ENCODE data around the gene NDUFS6. TPM values are rescaled to one million over a fixed set of nuclear protein-coding genes. Genes with fewer than 3 reads are reported as not detected.

NDUFS6 gene
- total RNA-seq, 2 experiments from 2014 or later: 18.8 to 37.1 TPM

DNA sequence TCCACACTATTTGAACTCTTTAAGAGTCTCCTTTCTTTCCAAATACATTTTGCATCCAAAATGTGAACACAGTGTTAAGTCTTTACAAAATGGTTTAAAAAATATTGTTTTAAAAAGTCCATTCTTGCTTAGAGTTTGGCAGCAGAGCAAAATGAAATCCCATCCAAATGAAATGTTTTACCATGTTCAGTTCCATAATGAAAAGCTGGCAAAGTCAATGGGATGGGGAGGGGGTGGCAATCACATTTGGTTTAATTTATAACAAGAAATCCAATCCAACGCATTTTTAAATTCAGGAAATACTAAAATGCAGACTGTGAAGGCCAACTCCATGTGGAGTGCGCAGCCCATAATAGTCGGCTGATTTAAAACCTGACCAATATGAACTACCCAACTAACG is 41.0 kb upstream of the NDUFS6 start:
- H3K9me3 Mint-ChIP-seq (ENCODE audit: low read depth): no peaks in the 10 kb centered on the region
- ChIA-PET CTCF (no interaction called here), POLR2A (no interaction called here)
- no peak overlapping the region for H3K27ac Mint-ChIP-seq
- no peak overlapping the region for H3K4me3 Mint-ChIP-seq
- intact Hi-C loops (cut with DNase I, micrococcal nuclease): loop anchor here in 1 of 2 experiments (5.0 kb wide), 1 partner anchor 257 kb away; no protein-coding TSS in a partner anchor
- DNase-seq (no peak), ATAC-seq (no peak)
- H3K36me3 Mint-ChIP-seq (ENCODE audit: low read depth): no peaks in the 10 kb centered on the region
- no peaks in the 10 kb centered on the region for H3K4me1 Mint-ChIP-seq
- peaks cover 6% of the 10 kb centered on the region for H3K27me3 Mint-ChIP-seq

DNA sequence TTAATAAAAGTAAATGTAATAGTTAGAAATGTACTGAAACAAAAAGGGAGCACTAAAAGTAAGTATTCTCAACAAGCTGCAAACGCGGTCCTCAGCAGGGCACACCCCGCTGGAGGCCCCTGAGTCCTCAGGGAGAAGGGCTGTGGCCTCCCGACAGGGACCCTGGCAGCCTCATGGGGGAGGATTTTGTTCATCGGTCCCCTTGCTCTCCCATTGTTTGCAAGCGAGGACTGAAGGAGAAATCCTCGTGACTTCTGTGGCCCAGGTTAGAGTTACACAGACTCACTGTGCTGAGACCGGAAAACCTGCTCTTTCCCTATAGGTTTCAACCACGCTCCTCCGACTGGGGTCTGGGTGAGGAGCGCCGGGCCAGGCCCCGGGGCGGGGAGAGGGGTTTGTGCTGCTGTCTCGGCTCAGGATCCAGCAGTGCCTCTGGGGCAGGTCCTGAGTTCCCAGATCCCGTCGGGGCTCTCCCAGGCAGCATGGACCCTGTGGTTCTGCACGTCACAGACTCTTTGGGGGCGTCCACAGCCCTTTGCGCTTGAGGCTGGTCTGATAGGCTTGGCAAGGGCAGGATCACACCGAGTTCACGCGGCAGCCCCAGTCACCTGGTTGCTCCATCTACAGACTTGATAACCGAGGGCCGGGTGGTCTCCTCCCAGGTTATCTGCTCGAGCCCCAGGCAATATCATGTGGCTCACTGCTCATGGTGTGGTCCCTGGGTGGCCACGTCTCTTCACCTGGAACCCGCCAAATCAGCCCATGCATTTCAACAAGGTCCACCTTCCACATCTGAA is 40.4 kb upstream of the NDUFS6 start:
- H3K9me3 Mint-ChIP-seq (ENCODE audit: low read depth): no peaks in the 10 kb centered on the region
- no peak overlapping the region for H3K27ac Mint-ChIP-seq
- H3K4me3 Mint-ChIP-seq: no peak overlapping the region
- POLR2A ChIA-PET: no interaction called here
- H3K36me3 Mint-ChIP-seq (ENCODE audit: low read depth): no peaks in the 10 kb centered on the region
- no peak for ATAC-seq
- peaks cover 6% of the 10 kb centered on the region for H3K27me3 Mint-ChIP-seq
- peak; percentile 1 for DNase-seq
- no peaks in the 10 kb centered on the region for H3K4me1 Mint-ChIP-seq
- intact Hi-C loops (cut with DNase I, micrococcal nuclease): loop anchor here in 1 of 2 experiments (5.0 kb wide), 1 partner anchor 256 kb away; no protein-coding TSS in a partner anchor
- CTCF ChIA-PET: no interaction called here

DNA sequence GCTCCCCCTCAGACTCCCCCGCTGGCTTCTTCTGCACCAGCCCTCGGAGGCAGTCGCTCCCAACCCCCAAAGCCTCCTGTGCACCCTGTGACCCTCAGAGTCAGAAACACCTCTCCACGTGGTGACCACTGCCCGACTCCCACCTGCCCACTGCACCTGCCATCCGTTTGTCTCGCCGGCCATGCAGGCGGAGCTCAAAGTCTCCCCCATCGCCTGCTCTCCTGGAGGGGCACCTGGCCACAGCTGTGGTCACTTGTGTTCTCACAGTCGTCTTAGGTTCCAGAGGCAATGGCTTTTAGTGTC is 39.8 kb upstream of the NDUFS6 start:
- CTCF ChIA-PET: no interaction called here
- Mint-ChIP-seq H3K36me3 (ENCODE audit: low read depth) (no peaks in the 10 kb centered on the region), H3K27me3 (peaks cover 6% of the 10 kb centered on the region), H3K4me1 (no peaks in the 10 kb centered on the region), H3K27ac (no peak overlapping the region), H3K9me3 (ENCODE audit: low read depth) (no peaks in the 10 kb centered on the region), H3K4me3 (no peak overlapping the region)
- POLR2A ChIA-PET: no interaction called here
- DNase-seq (peak; percentile 2), ATAC-seq (no peak)
- intact Hi-C loops (cut with DNase I, micrococcal nuclease): loop anchor here in 1 of 2 experiments (5.0 kb wide), 1 partner anchor 256 kb away; no protein-coding TSS in a partner anchor

DNA sequence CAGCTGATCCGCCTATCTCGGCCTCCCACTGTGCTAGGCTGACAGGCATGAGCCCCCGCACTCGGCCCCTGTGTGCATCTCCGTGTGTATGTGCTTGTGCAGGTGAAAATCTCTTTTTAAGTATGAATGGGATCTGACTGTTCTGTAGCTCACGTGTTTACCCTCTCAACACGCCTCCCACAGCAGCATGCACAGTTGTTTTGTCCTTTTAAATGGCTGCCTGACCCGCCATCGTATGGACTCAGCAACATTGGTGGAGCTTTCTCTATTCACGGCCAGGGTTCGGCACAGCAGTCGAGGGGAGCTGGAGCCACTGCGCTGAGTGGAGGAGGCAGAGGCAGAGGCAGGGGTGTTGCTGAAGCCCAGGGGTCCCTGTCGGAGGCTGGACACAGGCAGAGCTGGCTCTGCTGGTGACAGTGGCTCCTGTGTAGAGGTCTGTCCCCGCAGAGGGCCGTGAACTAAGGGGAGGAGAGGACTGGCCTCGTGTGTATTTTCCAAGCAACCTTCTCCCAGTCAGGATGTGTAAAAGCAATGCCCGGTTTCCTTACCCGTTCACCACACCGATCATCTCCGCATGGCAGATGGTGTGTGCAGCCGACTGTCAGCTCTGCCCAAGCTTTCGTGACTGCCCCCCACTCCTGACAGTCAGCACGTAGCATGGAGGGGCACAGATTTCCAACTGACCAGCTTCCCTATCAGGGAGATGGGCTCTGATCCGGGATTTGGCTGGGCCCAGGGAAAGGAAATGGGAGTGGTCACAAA is 38.9 kb upstream of the NDUFS6 start:
- ChIA-PET POLR2A (interaction anchor here (0.6 kb wide), 1 partner anchor 33 kb away, joined by 3 read pairs; no protein-coding TSS in a partner anchor), CTCF (interaction anchor here (1.2 to 1.9 kb wide), 2 partner anchors 31 to 37 kb away, joined by 3 to 5 read pairs; partner anchors contain the start of gene MRPL36)
- no peaks in the 10 kb centered on the region for H3K9me3 Mint-ChIP-seq (ENCODE audit: low read depth)
- H3K27ac Mint-ChIP-seq: no peak overlapping the region
- H3K27me3 Mint-ChIP-seq: peaks cover 6% of the 10 kb centered on the region
- H3K36me3 Mint-ChIP-seq (ENCODE audit: low read depth): no peaks in the 10 kb centered on the region
- no peak for ATAC-seq
- no peak overlapping the region for H3K4me3 Mint-ChIP-seq
- intact Hi-C loops (cut with DNase I, micrococcal nuclease): loop anchor here in 1 of 2 experiments (5.0 kb wide), 1 partner anchor 255 kb away; no protein-coding TSS in a partner anchor
- DNase-seq: peak; percentile 1
- no peaks in the 10 kb centered on the region for H3K4me1 Mint-ChIP-seq

DNA sequence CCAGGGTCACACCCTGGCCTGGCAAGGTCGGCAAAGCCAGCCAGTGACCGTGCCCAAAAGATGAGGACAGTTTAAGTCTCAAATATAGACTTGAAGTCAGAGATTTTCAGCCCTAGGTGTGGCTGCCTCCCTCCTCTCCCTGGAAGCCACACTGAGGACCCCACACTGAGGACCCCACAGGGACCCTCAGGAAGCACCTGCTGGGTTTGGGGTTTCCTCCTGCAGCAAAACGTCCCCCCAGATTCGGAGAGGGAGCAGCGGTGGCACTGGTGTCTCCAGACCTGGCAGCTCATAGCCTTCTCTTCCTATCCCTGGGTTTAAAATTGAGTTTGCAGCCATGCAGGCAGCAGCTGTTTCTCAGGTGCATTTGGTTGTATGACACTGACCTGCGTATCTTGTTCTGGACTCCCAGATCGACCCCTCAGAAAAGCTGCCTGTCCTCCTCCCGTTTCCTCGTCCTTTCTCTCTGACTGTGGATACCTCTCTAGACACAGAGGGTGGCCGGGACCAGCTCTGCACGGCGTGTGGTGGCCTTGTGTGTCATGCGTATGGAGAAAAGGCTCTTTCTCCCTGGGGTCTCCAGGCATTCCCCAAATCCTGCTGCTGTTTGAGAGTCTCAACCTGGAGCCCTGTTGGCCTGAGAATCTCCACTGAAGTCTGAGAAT is 38.2 kb upstream of the NDUFS6 start:
- ChIA-PET CTCF (interaction anchor here (0.7 to 1.9 kb wide), 8 partner anchors 9 to 272 kb away, joined by 3 to 5 read pairs (median 3); partner anchors contain the start of gene MRPL36), POLR2A (no interaction called here)
- ATAC-seq (no peak), DNase-seq (peak; percentile 3)
- H3K9me3 Mint-ChIP-seq (ENCODE audit: low read depth): no peaks in the 10 kb centered on the region
- no peaks in the 10 kb centered on the region for H3K4me1 Mint-ChIP-seq
- no peak overlapping the region for H3K27ac Mint-ChIP-seq
- H3K4me3 Mint-ChIP-seq: no peak overlapping the region
- H3K27me3 Mint-ChIP-seq: peaks cover 6% of the 10 kb centered on the region
- H3K36me3 Mint-ChIP-seq (ENCODE audit: low read depth): no peaks in the 10 kb centered on the region
- intact Hi-C loops (cut with DNase I, micrococcal nuclease): loop anchor here (1.0 to 5.0 kb wide), 3 partner anchors 254 to 275 kb away; no protein-coding TSS in a partner anchor

DNA sequence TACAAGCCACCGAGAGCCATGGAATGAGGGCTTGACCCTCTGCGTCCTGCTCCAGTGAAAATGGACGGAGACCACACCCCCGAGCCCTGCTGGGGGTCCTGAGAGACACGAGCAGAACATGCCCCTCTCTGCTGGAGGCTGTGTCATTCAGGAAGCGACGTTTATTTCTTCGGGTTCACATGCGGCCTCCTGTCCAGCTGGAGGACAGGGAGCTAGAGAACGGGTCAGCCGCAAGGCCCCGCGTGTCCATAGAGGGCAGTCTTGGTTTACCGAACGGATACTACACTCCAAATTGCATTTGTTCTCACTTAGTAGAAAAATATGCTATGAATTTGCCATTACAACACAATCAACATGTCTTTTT is 37.7 kb upstream of the NDUFS6 start:
- Mint-ChIP-seq H3K9me3 (ENCODE audit: low read depth) (no peaks in the 10 kb centered on the region), H3K27ac (no peak overlapping the region), H3K4me3 (no peak overlapping the region), H3K4me1 (no peaks in the 10 kb centered on the region), H3K27me3 (peaks cover 6% of the 10 kb centered on the region), H3K36me3 (ENCODE audit: low read depth) (no peaks in the 10 kb centered on the region)
- ATAC-seq: peak; percentile 58
- POLR2A ChIA-PET: no interaction called here
- intact Hi-C loops (cut with DNase I, micrococcal nuclease): loop anchor here (1.0 to 5.0 kb wide), 3 partner anchors 254 to 275 kb away; no protein-coding TSS in a partner anchor
- DNase-seq: peak; percentile 62
- CTCF ChIA-PET: interaction anchor here (0.7 to 1.9 kb wide), 9 partner anchors 9 to 271 kb away, joined by 3 to 5 read pairs (median 3); partner anchors contain the start of gene MRPL36

DNA sequence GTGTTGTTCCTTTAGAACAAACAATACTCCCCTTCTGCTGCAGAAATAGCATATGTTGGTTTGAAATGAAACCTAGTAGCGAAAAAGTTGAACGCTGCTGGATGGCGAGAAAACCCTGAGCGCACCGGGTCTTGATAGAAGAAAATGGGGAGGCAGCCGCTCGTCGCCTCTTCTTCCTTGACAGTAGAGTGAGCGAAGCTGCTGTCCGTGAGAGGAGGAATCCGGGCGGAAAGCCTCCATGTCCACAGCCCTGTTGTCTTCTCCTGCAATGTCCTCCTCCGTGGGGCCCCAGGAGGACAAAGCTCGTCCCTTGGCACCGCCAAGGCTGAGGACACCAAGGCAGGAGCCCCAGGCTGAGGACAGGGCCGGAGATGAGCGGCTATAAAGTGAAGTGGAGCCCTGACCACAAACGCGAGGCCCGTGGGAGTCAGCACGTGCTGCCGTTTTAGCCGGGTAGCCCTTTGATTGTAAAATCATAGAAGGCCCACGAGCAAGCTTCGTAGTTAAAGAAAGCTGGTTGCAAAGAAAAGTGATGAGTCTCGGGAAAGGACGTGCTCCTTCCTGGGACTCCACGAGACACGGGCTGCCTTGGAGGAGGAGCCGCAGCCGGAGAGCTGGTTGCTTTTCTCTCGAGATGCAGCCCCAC is 37.1 kb upstream of the NDUFS6 start:
- ChIA-PET CTCF (interaction anchor here (0.7 to 1.9 kb wide), 7 partner anchors 9 to 271 kb away, joined by 3 to 5 read pairs (median 3); no protein-coding TSS in a partner anchor), POLR2A (no interaction called here)
- no peak for ATAC-seq
- Mint-ChIP-seq H3K4me1 (no peaks in the 10 kb centered on the region), H3K9me3 (ENCODE audit: low read depth) (no peaks in the 10 kb centered on the region), H3K36me3 (ENCODE audit: low read depth) (no peaks in the 10 kb centered on the region), H3K27ac (no peak overlapping the region), H3K4me3 (no peak overlapping the region), H3K27me3 (peaks cover 6% of the 10 kb centered on the region)
- intact Hi-C loops (cut with DNase I, micrococcal nuclease): loop anchor here (1.0 to 5.0 kb wide), 3 partner anchors 253 to 274 kb away; no protein-coding TSS in a partner anchor
- peak; percentile 3 for DNase-seq

DNA sequence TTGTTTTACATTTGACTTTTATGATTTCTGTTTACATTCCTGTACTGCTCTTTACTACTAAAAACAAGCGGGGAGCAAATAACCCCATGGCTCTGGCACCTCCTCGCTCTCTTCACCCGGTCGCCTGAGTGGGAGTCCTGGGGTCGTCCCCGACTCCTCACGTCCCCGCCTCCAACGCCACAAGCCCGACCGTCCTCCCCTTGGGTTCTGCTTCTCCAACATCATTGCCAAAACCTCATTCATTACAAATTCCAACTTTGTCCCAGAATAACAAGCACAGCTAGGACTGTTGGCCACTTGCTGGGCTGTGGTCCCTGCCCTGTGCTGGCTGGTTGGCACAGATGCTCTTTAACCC is 36.6 kb upstream of the NDUFS6 start:
- H3K4me1 Mint-ChIP-seq: no peaks in the 10 kb centered on the region
- peaks cover 6% of the 10 kb centered on the region for H3K27me3 Mint-ChIP-seq
- ChIA-PET CTCF (interaction anchor here (0.9 to 1.9 kb wide), 3 partner anchors 9 to 28 kb away, joined by 4 to 5 read pairs (median 4); no protein-coding TSS in a partner anchor), POLR2A (no interaction called here)
- DNase-seq (peak; percentile 1), ATAC-seq (no peak)
- H3K4me3 Mint-ChIP-seq: no peak overlapping the region
- H3K27ac Mint-ChIP-seq: no peak overlapping the region
- H3K36me3 Mint-ChIP-seq (ENCODE audit: low read depth): no peaks in the 10 kb centered on the region
- no peaks in the 10 kb centered on the region for H3K9me3 Mint-ChIP-seq (ENCODE audit: low read depth)
- intact Hi-C loops (cut with DNase I, micrococcal nuclease): loop anchor here in 1 of 2 experiments (5.0 kb wide), 1 partner anchor 253 kb away; no protein-coding TSS in a partner anchor

DNA sequence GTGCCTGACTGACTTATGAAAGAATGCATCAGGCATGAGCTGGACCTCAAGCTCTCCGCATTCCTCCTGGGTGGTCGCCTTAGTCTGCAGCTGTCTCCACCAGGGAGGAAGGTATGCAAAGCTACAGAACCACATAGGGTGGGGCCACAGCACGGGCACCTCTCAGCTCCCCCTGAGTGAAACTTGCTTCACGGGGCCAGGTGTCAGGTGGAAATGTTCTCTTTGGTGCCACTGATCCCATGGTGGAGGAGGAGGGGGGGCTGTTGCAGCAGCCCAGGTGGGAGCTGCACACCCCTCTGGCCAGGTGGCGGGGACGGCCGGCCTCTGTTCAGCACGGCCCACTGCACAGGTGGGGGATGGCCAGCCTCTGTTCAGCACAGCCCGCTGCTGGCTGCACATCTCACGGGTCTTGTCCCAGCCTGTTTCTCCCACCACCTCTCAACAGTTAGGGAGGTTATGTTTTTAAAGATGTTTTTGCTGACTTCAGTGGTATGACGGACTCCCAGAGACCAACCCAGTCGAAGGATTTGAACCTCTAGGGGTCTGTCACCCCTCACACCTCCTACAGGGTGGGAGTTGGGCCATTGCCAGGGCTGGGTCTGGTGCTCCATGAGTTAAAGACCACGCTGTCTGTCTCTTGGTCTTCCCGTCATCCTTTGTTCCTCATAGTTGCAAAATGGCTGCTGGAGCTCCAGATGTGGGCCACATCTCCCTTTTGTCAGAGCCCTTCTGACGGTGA is 35.9 kb upstream of the NDUFS6 start:
- POLR2A ChIA-PET: no interaction called here

DNA sequence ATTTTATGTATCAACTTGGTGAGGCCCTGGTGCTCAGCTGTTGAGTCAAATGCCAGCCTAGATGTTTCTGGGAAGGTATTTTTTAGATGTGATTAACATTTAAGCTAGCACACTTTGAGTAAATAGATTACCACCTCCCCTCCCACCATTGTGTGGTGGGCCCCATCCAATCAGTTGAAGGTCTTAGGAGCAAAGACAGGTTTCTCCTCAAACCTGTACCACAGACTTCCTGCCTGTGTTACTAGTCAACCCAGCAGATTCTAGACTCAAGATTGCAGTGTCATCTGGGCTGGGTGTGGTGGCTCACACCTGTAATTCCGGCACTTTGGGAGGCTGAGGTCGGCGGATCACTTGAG is 35.3 kb upstream of the NDUFS6 start:
- ATAC-seq (no peak), DNase-seq (peak; percentile 3)
- Mint-ChIP-seq H3K27me3 (peaks cover 6% of the 10 kb centered on the region), H3K4me1 (no peaks in the 10 kb centered on the region), H3K27ac (no peak overlapping the region), H3K36me3 (ENCODE audit: low read depth) (no peaks in the 10 kb centered on the region), H3K4me3 (no peak overlapping the region), H3K9me3 (ENCODE audit: low read depth) (no peaks in the 10 kb centered on the region)
- POLR2A ChIA-PET: no interaction called here
- CTCF ChIA-PET: no interaction called here
- intact Hi-C loops (cut with DNase I, micrococcal nuclease): no loop called here

More for the DNA sequence above, 35.9 kb upstream of the NDUFS6 start:
- CTCF ChIA-PET: no interaction called here
- Mint-ChIP-seq H3K36me3 (ENCODE audit: low read depth) (no peaks in the 10 kb centered on the region), H3K27ac (no peak overlapping the region), H3K9me3 (ENCODE audit: low read depth) (no peaks in the 10 kb centered on the region), H3K27me3 (peaks cover 6% of the 10 kb centered on the region), H3K4me1 (no peaks in the 10 kb centered on the region), H3K4me3 (no peak overlapping the region)
- DNase-seq (peak; percentile 1), ATAC-seq (no peak)
- intact Hi-C loops (cut with DNase I, micrococcal nuclease): no loop called here
